HepG2 (cell line): Measurements from ENCODE around the gene C1orf74. TPM values are rescaled to one million over a fixed set of nuclear protein-coding genes. Genes with fewer than 3 reads are reported as not detected.

ENCODE experiments used
- ATAC-seq: fragments of 200-7000 bp; cut with Tn5 transposase; 3 replicates; pipeline ENCODE4 v1.9.1; 2020; ENCODE audit warnings: mild to moderate bottlenecking, moderate library complexity
- BruUV-seq: library from RNA; stranded (reverse); fragments of 400-500 nt; replicated peaks from 2 replicates; lab custom pipeline; 2021; lab: Mats Ljungman, UMichigan
- CTCF ChIA-PET: fragments of 300-600 bp; formaldehyde crosslinking; extraction: SDS; loops from one replicate; lab custom pipeline; 2021; ENCODE audit warnings: low total read pairs, inconsistent platforms, low intra/inter-chr PET ratio; lab: Yijun Ruan, JAX
- POLR2A ChIA-PET: fragments of 350-600 bp; sonication (Branson Sonifier 250); formaldehyde crosslinking; loops from one replicate; lab custom pipeline; 2020; ENCODE audit warnings: antibody characterized with exemption, inconsistent platforms; lab: Yijun Ruan, JAX
- DNase-seq: peaks from one replicate; pipeline ENCODE4 v3.0.0-alpha.2; 2015; ENCODE audit warnings: low spot score
- FAIRE-seq: peaks from 3 replicates; lab custom pipeline; 2011; peaks lifted over from hg19 to GRCh38; lab: Jason Lieb, UNC
- H2AFZ ChIP-seq: one replicate; pipeline ENCODE4 v1.6.1; 2011; ENCODE audit warnings: low read length, inconsistent platforms
- H3K27ac ChIP-seq: fragments of 300-600 bp; 3 replicates; pipeline ENCODE4 v1.8.0; 2011; ENCODE audit warnings: mixed run types, mild to moderate bottlenecking, mixed read lengths, low read length, inconsistent platforms; ENCODE audit not compliant: insufficient read depth; ENCODE audit errors: extremely low read length
- H3K27me3 ChIP-seq, 2 experiments: fragments of 200-600 bp in 1 of 2; 2 replicates in 1 of 2; 3 replicates in 1 of 2; pipeline versions ENCODE4 v1.6.0 to v1.8.0; 2011; ENCODE audit warnings: low read length in 2 of 2, mild to moderate bottlenecking in 2 of 2, moderate library complexity in 2 of 2, inconsistent platforms in 1 of 2; ENCODE audit not compliant: insufficient read depth in 2 of 2, control insufficient read depth in 1 of 2
- H3K36me3 ChIP-seq, 2 experiments: fragments of 200-600 bp in 1 of 2; replicated peaks in 1 of 2; 2 replicates in 1 of 2; 3 replicates in 1 of 2; pipeline versions ENCODE4 v1.5.1 to v1.8.0; 2011; ENCODE audit warnings: low read length in 2 of 2, inconsistent platforms in 1 of 2; ENCODE audit not compliant: insufficient read depth in 2 of 2, control insufficient read depth in 1 of 2
- H3K4me1 ChIP-seq: 2 replicates; pipeline ENCODE4 v1.5.1; 2012; ENCODE audit warnings: low read length, inconsistent platforms; ENCODE audit not compliant: insufficient read depth
- H3K4me2 ChIP-seq: 2 replicates; pipeline ENCODE4 v1.6.0; 2011; ENCODE audit warnings: low read depth, low read length, inconsistent platforms
- H3K4me3 ChIP-seq, 3 experiments: fragments of 200-600 bp in 1 of 3; sonication (generic), shearing (Covaris generic) in 1 of 3; replicated peaks in 1 of 3; 2 replicates each; pipeline ENCODE4 v1.5.1; 2011 to 2016; ENCODE audit warnings: low read length in 3 of 3, inconsistent platforms in 2 of 3, low read depth in 2 of 3, mild to moderate bottlenecking in 2 of 3, control low read depth in 1 of 3, mixed read lengths in 1 of 3; ENCODE audit not compliant: insufficient read depth in 1 of 3
- H3K79me2 ChIP-seq: one replicate; pipeline ENCODE4 v1.6.1; 2011; ENCODE audit warnings: low read length, inconsistent platforms; ENCODE audit not compliant: insufficient read depth
- H3K9ac ChIP-seq: 2 replicates; pipeline ENCODE4 v1.6.0; 2011; ENCODE audit warnings: mild to moderate bottlenecking, low read depth, low read length, inconsistent platforms; ENCODE audit not compliant: insufficient read depth
- H3K9me3 ChIP-seq: 2 replicates; pipeline ENCODE4 v1.5.1; 2012; ENCODE audit warnings: mild to moderate bottlenecking, low read length
- H4K20me1 ChIP-seq: 2 replicates; pipeline ENCODE4 v1.6.0; 2011; ENCODE audit warnings: inconsistent platforms, mild to moderate bottlenecking, low read length, moderate library complexity; ENCODE audit not compliant: insufficient read depth
- ATAD3A ChIP-seq: sonication (generic); formaldehyde crosslinking; IDR thresholded peaks from 2 replicates; pipeline ENCODE4 v1.4.0; 2020; ENCODE audit warnings: missing genetic modification reagents
- ELF3 ChIP-seq: IDR thresholded peaks from 2 replicates; pipeline ENCODE4 v1.6.1; 2016; ENCODE audit warnings: missing genetic modification reagents, missing compliant biosample characterization
- EZH2 ChIP-seq: conservative IDR thresholded peaks from 2 replicates; pipeline ENCODE4 v1.6.1; 2012; ENCODE audit warnings: mild to moderate bottlenecking, low read depth, low read length, moderate library complexity
- NR2F6 ChIP-seq, 2 experiments: IDR thresholded peaks; 2 replicates each; pipeline ENCODE4 v1.6.1; 2016; ENCODE audit warnings: antibody characterized with exemption in 1 of 2, mild to moderate bottlenecking in 1 of 2
- RXRB ChIP-seq: IDR thresholded peaks from 2 replicates; pipeline ENCODE4 v1.6.1; 2016; ENCODE audit warnings: borderline replicate concordance, missing genetic modification reagents, missing compliant biosample characterization
- STAT5B ChIP-seq: sonication (generic); formaldehyde crosslinking; IDR thresholded peaks from 2 replicates; pipeline ENCODE4 v1.4.0; 2020; ENCODE audit warnings: missing genetic modification reagents
- ZNF451 ChIP-seq: sonication (generic); formaldehyde crosslinking; IDR thresholded peaks from 2 replicates; pipeline ENCODE4 v1.5.0; 2020; ENCODE audit warnings: mild to moderate bottlenecking, missing genetic modification reagents
- ZNF605 ChIP-seq: sonication (generic); formaldehyde crosslinking; IDR thresholded peaks from 2 replicates; pipeline ENCODE4 v1.8.0; 2022; ENCODE audit warnings: mild to moderate bottlenecking, missing genetic modification reagents
- ZNF761 ChIP-seq: sonication (generic); formaldehyde crosslinking; conservative IDR thresholded peaks from 2 replicates; pipeline ENCODE4 v1.4.0; 2020; ENCODE audit warnings: mild to moderate bottlenecking, missing genetic modification reagents
- WGBS: methylation state at CpG from one replicate; pipeline ENCODE4 v1.1.6; 2017; ENCODE audit warnings: low lambda C conversion rate; 5-methylcytosine and 5-hydroxymethylcytosine counted together
- in situ Hi-C: cut with HindIII; loops from 2 replicates; pipeline ENCODE4 v1.10.0; 2017; ENCODE audit warnings: low pct_unique_long_range_greater_than_20kb; ENCODE audit not compliant: extremely low pct_ligation_motif_present
- intact Hi-C: fragments of 100-400 bp; cut with micrococcal nuclease; formaldehyde crosslinking; loops from one replicate; pipeline ENCODE4 v1.10.0; 2022; ENCODE audit not compliant: unreplicated experiment
- polyA plus RNA-seq, 8 experiments: library from polyadenylated mRNA; depleted of rRNA in 3 of 8; stranded (reverse) in 7 of 8; unstranded in 1 of 8; fragments of >200 nt; fragmentation: Illumina TruSeq in 4 of 8; extraction: Trizol in 4 of 8; gene quantifications; 2 replicates each; pipeline versions ENCODE4 v1.2.1 to v1.2.3, GENCODE V29; 2011 to 2016; ENCODE audit warnings: low read depth in 4 of 8, missing spikeins in 1 of 8, mixed read lengths in 1 of 8; ENCODE audit not compliant: insufficient read depth in 1 of 8
- total RNA-seq, 5 experiments: library from RNA; depleted of rRNA; stranded (reverse); fragments of >200 nt; fragmentation: Illumina TruSeq; extraction: Trizol; gene quantifications; 2 replicates each; pipeline ENCODE4 v1.2.3, GENCODE V29; 2016; ENCODE audit warnings: low read depth in 1 of 5
- TF ChIP-seq, protein P1 (sequence below): sonication (generic); formaldehyde crosslinking; IDR thresholded peaks from 2 replicates; pipeline ENCODE4 v1.8.1; 2022; ENCODE audit warnings: mild to moderate bottlenecking, missing genetic modification reagents
- TF ChIP-seq, protein P2 (sequence below): sonication (generic); formaldehyde crosslinking; IDR thresholded peaks from 2 replicates; pipeline ENCODE4 v1.9.0; 2021; ENCODE audit warnings: missing genetic modification reagents, mild to moderate bottlenecking, borderline replicate concordance

C1orf74 gene
- total and polyA plus RNA-seq, 2 of the 13 experiments (the other 11 are each of a cell fraction or from before 2014, with no cell fraction given): 0.33 to 0.71 TPM

DNA sequence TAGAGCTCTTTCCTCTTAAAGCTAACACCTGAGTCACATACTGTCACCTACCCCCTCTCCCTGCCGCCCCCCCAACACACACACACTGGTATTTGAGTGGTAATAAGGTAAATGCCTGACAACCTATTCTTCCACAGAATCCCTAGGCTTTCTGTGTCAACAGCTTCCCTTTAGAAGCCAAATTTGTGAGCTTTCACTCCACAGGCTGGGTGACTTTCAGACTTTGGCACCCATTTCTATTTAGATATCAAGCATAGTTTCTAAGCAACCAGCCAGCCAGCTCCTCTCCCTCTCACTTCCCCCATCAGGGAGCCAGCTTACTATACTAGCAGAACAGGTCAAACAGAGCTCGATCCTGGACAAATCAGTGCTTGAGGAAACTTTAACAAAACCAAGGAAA is 3.2 kb upstream of the C1orf74 start (continued):
- TF ChIP-seq ZNF451 (CRISPR knock-in tag) (no peak), ATAD3A (no peak), ELF3 (CRISPR knock-in tag) (no peak), NR2F6 (IDR thresholded peaks at IDR 0.05) (no peak), NR2F6 (CRISPR knock-in tag; IDR thresholded peaks at IDR 0.05) (no peak), STAT5B (no peak), ZNF605 (CRISPR knock-in tag) (no peak), RXRB (CRISPR knock-in tag) (no peak)
- TF ChIP-seq, protein P1, sequence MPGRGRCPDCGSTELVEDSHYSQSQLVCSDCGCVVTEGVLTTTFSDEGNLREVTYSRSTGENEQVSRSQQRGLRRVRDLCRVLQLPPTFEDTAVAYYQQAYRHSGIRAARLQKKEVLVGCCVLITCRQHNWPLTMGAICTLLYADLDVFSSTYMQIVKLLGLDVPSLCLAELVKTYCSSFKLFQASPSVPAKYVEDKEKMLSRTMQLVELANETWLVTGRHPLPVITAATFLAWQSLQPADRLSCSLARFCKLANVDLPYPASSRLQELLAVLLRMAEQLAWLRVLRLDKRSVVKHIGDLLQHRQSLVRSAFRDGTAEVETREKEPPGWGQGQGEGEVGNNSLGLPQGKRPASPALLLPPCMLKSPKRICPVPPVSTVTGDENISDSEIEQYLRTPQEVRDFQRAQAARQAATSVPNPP (CRISPR knock-in tag): no peak
- TF ChIP-seq, protein P2, sequence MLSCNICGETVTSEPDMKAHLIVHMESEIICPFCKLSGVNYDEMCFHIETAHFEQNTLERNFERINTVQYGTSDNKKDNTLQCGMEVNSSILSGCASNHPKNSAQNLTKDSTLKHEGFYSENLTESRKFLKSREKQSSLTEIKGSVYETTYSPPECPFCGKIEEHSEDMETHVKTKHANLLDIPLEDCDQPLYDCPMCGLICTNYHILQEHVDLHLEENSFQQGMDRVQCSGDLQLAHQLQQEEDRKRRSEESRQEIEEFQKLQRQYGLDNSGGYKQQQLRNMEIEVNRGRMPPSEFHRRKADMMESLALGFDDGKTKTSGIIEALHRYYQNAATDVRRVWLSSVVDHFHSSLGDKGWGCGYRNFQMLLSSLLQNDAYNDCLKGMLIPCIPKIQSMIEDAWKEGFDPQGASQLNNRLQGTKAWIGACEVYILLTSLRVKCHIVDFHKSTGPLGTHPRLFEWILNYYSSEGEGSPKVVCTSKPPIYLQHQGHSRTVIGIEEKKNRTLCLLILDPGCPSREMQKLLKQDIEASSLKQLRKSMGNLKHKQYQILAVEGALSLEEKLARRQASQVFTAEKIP (CRISPR knock-in tag): no peak

DNA sequence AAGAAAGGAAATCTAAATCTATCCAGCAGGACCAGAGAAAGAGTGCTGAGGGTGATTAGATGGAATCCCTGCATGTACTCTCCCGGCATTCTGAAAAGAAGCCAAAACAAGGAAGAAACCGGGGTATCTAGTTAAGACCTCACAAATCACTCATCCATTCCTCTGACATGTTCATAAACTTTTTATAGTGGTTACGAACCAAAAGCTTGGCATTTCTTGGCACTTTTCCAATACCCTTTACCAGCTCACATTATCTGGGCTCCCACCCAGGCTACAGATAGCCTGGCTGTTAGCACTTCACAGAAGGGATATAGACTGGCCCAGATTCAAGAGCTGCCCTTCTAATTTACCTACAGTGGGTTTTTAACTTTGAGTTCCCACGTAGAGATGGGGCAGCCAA is 1.8 kb upstream of the C1orf74 start:
- TF ChIP-seq ZNF761 (CRISPR knock-in tag) (no peak), EZH2 (no peak)
- intact Hi-C loops: no loop called here
- Histone ChIP-seq H2AFZ (no peak overlapping the region), H3K27ac (no peak overlapping the region), H3K9me3 (no peaks in the 10 kb centered on the region), H3K4me2 (no peak overlapping the region), H3K4me1 (peaks cover 21% of the 10 kb centered on the region), H3K36me3 (no peaks in the 10 kb centered on the region), H3K79me2 (no peaks in the 10 kb centered on the region), H3K4me3 (no peak overlapping the region), H3K9ac (no peak overlapping the region), H3K27me3 (peaks cover 0 to 3% of the 10 kb centered on the region in 2 experiments; a peak in 1 of 5 replicates), H4K20me1 (no peaks in the 10 kb centered on the region)
- FAIRE-seq (no peak), ATAC-seq (no peak), DNase-seq (no peak)
- ChIA-PET POLR2A (no interaction called here), CTCF (no interaction called here)
- in situ Hi-C loops: no loop called here
- WGBS: 33% methylated on average over 4 of the region's 4 CpGs
- no TSS peak for BruUV-seq
